Stimulated activated CD4-positive, alpha-beta T cell treated with anti-CD3 and anti-CD28 coated beads, Interleukin-12 subunit alpha, Interleukin-12 subunit beta, amount 100 ng/mL, for 24 hours (primary cell): ENCODE measurements around the gene FBXO45.
"Not testable (repeated sequence)": the region's sequence is repeated elsewhere in the genome, so short reads cannot be mapped to it uniquely, and the experiment has no call there.

Experiments used
- DNase-seq, 2 experiments: peaks; one replicate each; pipeline ENCODE4 v3.0.0-alpha.2; 2020; ENCODE audit warnings: low read depth in 2 of 2

FBXO45 gene

GRCh38 chr3:196619223-196619622, 50.8 kb downstream of the FBXO45 start:
- no peak for DNase-seq

GRCh38 chr3:196619627-196620026, 51.2 kb downstream of the FBXO45 start:
- DNase-seq = not testable (repeated sequence)

GRCh38 chr3:196620161-196620604, 51.7 kb downstream of the FBXO45 start:
- DNase-seq = no peak

DNA sequence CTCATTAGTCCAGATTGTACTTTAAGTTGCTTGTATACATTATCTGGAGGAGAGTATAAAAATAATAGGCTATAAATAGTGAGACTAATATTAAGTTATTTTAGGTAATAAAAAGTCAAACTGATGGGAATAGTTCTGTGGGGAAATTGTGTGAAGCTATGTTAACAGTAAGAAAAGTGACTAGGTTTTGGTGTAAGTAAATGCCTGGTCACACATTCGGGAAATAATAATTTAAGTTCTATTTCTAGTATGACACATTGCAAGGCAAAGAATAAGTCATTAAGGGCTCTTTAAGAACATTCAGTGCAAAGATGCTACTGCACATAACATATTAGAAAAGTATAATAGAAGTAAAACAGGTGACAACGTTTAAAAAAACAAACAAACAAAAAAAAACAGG, 52.2 kb downstream of the FBXO45 start:
- DNase-seq = no peak

DNA sequence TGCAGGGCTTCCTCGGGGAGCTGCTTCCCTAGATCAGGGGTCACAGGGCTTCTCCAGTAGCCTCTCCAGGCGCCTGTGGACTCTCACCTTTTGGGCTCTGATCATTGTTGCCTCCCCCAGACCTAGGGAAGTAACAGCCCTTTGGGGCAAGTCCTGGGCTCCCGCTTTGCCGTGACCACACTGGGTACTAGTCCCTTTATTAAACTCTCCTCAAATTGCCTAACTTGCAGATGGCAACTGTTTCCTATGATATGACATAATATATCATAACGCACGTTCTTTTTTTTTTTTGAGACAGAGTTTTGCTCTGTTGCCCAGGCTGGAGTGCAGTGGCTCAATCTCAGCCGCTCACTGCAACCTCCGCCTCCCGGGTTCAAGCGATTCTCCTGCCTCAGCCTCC, 53.2 kb downstream of the FBXO45 start:
- DNase-seq = no peak

DNA sequence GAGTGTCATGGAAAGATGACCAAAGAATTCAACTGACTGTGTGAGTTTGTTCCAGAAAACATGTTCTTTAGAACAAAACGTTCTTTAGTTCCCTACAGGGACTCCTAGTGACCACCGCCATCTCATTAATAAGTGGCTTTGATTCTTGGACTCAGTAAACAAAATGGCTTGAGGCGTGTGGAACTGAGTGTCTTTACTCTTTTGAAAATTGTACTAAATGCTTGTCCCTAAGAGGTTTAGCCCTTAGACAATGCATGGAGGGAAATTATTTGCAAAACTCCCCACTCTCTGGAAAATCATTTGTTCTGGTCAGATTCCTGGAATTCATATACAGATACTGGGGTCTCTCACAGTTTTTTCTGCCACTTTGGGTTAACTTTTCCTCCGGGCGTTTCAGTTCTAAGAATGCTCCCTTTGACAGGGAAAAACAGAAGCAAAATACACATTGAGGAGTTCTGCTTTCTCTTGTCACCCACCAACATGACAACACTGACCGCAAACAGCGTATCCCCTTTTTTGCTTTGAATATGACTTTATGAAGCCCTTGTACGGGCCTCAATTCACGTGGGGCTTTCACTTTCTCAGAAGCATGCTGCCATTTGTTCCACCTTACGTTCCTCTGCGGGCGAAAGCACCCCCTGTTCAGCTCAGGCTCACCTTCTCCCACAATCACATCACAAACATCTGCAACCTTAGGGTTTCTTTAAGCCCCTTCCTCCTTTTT, 55.8 kb downstream of the FBXO45 start:
- peak in 1 of 2 experiments; percentile 27 for DNase-seq

GRCh38 chr3:196624907-196625306, 56.4 kb downstream of the FBXO45 start:
- no peak for DNase-seq

GRCh38 chr3:196625331-196625730, 56.9 kb downstream of the FBXO45 start:
- no peak for DNase-seq

- no peak for DNase-seq
Measured at GRCh38 chr3:196627918-196628231, 59.4 kb downstream of the FBXO45 start.

- no peak for DNase-seq
Measured at GRCh38 chr3:196629228-196629627, 60.8 kb downstream of the FBXO45 start.

GRCh38 chr3:196631682-196632045, 63.2 kb downstream of the FBXO45 start:
- DNase-seq = no peak

DNA sequence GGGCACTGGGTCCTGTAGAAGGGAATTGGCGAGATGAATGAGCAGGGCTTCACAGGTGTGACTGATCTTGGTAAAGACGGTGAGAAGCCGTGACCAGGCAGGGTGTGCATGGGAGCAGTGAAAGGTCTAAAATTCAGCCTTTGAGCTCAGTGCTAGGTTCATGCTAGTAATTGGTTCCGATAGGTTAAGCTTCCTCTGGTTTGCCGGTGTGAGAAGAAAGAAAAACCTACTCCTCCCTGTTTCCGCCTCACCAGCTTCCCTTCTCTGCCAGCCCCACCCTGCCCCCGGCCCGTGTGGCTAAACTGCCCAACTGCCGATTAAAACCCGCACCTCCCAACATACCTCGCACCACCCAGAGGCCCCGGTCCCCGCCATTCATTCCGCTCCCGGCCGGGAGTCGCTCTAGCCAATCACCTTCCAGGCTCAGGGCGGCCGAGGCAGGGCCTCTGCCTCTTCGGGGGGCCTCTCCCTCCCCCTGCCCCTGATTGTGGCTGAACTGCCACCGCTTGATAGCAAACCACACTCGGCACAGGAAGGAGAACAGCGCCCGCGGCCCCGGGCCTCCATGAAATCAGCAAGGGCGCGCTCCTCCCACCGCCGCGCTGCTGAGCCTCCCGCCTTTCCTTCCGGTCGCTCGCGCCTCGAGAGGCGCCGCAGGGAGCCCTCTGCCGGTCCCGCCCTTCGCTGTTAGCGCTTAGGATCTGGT, 63.7 kb downstream of the FBXO45 start:
- DNase-seq = peak; percentile 72 to 83

DNA sequence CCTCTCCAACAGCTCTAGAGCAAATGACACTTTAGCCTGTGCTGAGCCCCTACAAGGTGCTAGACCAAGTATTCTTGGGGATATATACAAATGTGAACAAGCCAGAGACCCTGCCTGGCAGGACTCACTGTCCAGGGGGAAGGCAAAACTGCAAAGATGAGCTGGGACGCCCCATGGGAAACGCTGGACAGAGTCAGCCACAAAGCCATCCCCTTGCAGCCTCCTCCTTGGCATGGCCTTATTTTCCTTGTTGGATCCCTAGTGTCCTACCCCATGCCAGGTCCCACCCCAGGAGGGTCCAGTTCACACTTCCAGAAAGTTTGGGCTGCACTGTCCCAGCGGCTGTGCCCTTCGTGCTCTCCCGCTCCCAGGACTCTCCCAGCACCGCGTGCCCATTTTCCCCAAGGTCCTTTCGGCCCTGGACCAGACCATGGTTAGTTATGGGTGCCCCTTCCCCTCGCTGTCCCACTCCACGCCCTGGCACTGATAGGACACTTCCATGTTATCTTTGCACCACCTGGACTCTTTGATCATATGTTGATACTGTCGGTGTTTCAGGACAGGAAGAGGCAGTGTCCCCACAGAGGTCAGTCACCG, 65.2 kb downstream of the FBXO45 start:
- DNase-seq = no peak

DNA sequence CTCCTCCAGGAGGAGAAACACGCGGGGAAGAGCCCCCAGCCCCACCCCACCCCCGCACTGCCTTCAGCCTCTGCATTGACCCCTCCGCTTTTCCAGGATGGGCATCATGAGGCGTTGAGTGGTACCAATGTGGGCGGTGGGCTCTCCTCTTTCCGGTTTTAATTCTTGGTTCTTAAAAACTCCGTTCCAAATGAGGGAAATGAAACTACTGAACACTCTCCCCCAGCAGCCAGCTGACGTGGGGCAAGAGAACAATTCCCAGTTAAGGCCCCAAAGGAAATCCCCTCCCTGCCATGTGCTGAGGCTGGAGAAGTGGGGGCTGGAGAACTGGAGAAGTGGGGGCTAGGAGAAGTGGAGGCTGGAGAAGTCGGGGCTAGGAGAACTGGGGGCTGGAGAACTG, 65.8 kb downstream of the FBXO45 start:
- no peak for DNase-seq

GRCh38 chr3:196634829-196635228, 66.4 kb downstream of the FBXO45 start:
- no peak for DNase-seq

- DNase-seq = no peak
Measured at GRCh38 chr3:196636369-196637349, 68.2 kb downstream of the FBXO45 start.

DNA sequence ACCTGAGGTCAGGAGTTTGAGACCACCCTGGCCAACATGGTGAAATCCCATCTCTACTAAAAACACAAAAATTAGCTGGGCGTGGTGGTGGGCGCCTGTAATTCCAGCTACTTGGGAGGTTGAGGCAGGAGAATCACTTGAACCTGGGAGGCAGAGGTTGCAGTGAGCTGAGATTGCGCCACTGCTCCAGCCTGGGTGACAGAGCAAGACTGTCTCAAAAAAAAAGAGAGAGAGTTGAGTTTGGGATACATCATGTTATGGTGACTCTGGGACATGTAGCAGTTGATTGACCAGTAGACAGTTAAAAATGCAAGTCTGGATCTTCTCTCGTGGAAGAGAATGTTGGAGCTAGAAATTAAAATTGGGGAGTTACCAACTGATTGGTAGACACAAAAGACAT, 69.5 kb downstream of the FBXO45 start:
- not testable (repeated sequence) for DNase-seq
